DMS114 treated with DMSO at 0.1 percent for 48 hours (cell line): Measurements from ENCODE around the gene ZNF100.
A peak's percentile ranks its signal among the peaks of the same experiment; 100 is the strongest.
"Not testable (repeated sequence)": the region's sequence is repeated elsewhere in the genome, so short reads cannot be mapped to it uniquely, and the experiment has no call there.

Source experiments
- DNase-seq: peaks from one replicate; lab custom pipeline; 2025; ENCODE audit not compliant: unreplicated experiment; lab: John Stamatoyannopoulos, UW

The ZNF100 gene

DNA sequence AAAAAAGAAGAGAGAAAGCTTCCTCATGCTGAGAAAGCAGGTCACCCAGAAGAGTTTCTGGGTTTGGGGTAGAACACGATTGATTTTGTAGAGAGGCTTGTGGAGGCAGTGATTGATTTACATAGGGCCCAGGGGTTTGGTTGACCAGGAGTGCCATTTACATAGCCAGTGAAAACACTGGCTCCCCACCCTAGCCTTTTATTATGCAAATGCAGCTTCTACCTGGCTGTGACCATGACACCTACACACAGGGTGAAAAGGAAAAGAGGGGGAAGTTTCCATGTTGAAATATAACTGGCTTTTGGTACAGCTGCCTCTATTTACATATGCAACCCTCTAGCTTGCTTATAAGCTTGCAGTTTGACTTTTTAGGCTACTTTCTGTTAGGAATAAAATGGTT is 62.0 kb downstream of the ZNF100 start:
- DNase-seq, result no peak

DNA sequence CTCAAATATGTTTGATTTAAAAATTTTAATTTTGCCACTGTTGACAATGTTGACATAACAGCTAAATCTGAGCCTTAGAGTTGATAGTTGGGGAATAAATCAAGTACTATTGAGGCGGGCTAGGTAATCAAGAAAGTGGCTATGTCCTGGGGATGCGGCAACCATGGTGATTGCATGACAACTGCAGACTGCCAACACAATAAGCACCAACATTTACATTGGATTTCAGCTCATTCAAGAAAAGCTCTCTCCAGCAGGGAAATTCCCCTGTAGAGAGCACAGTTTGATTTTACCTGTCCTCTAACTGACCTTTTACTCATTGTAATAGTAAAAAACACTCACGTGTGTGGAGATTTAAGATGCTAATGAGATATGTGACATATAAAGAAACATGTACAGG is 63.1 kb downstream of the ZNF100 start:
- no peak for DNase-seq

DNA sequence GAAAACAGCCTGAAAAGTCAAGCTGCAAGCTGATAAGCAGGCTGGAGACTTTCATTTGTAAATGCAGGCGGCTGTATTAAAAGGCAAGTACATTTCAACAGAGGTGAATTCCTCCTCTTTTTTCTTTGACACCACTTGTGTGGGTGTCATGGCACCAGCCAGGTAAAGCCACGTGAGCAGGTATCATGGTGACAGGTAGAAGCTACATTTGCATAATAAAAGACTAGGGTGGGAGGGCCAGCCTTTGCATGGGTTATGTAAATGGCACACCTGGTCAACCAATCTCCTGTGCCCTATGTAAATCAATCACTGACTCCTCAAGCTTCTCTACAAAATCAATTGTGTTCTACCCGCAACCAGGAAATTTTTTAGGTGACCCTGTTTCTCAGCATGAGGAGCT is 68.2 kb downstream of the ZNF100 start:
- no peak for DNase-seq

DNA sequence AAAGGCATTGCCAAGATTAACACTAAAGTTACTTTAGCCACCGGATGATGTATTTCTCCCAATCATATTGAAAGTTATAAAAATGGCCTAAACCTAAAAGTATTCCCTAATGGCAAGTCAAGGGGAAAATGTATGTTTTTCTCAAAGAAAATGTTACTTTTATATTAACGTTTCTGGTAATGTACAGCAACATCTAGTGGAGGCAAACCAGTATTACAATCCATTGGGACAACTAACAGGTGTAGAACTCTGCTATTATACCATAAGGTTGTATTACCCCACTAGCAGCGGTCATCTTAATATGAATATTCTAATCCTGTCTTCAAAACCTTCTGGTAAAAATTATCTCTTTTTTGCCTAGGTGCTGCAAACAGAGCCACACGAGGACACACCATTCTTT is 69.2 kb downstream of the ZNF100 start:
- peak; percentile 10 for DNase-seq

DNA sequence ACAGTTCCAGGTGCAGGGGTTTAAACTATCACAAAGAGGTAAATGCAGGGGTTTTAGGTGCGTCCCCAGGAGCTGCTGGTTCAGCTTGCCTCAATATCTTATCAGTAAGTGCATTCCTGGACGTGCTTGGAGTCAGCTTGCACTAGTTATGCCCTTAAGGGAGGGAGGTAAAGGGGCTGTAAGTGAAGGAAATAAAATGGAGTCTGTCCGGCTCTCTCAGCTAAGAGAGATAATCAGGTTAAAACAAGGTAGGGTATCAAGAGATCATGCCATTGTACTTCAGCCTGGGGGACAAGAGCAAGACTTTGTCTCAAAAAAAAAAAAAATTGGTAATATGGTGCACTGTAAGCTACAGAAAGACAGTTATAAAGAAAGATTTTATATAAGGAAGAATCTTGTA is 69.7 kb downstream of the ZNF100 start:
- DNase-seq, result no peak

DNA sequence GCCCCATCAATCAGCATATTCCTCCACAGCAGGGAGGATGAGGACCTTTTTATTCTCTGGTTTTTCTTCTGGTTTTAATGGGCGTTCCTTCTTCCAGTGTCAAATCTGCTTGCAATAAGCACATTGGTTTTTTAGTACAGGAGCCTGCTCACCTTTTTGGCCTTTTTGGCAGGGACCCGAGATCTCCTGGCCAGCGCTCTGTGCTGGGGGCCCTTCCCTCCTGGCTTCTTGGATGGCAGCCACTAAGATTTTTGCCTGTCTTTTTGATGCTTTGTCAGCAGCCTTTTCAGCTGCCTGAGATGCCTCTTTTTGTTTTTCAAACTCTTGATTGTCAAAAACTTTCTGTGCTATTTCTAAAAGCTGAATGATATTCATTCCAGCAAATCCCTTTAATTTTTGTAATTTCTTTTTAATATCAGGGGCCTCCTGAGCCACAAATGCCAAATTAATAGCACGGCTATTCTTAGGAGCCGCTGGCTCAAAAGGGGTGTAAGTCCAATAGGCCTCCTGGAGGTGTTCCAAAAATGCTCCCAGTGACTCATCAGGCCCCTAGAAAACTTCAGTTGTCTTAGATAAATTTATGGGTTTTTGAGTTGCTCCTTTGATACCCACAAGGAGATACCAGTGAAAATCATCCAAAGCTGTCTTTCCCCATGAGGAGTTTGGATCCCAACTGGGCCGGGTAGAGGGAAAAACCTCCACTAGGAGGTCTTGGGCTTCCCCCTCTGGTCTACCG is 73.0 kb downstream of the ZNF100 start:
- DNase-seq, result no peak

DNA sequence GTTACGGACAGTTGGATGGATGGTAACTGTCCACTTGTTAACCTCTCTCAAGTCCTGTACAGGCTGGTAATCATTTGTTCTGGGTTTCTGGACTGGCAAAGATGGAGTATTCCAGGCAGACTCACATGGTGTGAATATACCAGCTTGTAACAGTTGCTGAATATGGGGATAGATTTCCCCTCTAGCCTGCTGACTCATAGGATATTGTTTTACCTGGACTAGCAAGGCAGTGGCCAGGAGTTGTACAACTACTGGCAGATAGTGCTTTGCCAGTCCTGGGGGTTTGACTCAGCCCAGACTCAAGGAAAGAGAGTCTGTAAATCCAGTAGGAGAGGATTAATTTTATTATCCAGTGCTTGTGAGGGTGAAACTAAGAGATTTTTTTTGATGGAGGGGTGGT is 74.0 kb downstream of the ZNF100 start:
- no peak for DNase-seq

DNA sequence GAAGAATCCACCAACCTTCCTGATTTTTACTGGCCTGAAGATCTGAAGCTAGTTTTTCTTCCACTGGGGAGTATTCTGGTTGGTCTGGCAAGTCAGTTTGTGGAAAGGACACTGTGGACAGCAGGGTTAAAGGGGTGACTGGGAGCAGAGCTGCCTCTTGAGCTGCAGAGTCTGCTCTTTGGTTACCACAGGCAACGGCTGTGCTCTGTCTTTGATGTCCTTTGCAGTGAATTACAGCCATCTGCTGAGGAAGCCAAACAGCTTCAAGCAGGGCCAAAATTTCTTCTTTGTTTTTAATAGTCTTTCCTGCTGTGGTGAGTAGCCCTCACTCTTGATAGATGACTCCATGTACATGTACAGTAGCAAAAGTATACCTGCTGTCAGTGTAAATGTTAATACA is 75.7 kb downstream of the ZNF100 start:
- no peak for DNase-seq

DNA sequence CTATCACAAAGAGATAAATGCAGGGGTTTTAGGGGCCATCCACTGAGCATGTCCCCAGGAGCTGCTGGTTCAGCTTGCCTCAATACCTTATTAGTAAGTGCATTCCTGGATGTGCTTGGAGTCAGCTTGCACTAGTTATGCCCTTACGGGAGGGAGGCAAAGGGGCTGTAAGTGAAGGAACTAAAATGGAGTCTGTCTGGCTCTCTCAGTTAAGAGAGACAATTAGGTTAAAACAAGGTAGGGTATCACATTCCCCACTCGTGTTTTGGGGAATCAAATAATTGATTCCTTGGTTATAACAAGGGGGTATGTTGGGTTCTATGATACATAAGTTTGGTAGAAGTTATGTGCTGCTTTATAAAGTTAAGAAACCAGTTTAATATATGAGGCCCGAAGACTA is 78.9 kb downstream of the ZNF100 start:
- DNase-seq, result no peak

DNA sequence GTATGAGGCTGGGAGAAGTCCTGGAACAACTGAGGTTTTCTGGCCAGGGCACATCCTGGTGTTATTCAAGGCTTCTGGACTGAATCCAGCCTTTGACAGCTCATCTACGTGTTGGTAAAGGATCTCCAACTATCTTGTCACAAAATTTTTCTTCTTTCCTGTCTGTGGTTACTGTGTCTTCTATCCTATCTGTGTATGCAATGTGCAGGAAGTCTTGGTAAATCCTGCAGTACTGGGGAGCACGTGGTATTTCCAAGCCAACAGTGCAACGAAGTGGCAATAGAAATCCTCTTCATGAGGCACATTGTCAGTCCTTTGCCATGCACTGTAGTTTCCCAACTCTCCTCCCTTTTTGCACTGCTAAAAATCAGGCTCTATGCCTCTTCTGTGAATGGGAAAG is 86.7 kb downstream of the ZNF100 start:
- DNase-seq, result no peak

DNA sequence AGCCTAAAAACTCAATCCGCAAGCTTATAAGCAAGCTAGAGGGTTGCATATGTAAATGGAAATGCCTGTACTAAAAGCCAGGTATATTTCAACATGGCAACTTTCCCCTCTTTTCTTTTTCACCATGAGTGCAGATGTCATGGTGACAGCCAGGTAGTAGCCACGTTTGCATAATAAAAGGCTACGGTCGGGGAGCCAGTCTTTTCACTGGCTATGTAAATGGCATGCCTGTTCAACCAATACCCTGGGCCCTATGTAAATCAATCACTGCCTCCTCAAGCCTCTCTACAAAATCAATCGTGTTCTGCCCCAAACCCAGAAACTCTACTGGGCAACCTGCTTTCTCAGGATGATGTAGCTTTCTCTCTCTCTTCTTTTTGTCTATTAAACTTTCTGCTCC is 87.4 kb downstream of the ZNF100 start:
- DNase-seq, result no peak

DNA sequence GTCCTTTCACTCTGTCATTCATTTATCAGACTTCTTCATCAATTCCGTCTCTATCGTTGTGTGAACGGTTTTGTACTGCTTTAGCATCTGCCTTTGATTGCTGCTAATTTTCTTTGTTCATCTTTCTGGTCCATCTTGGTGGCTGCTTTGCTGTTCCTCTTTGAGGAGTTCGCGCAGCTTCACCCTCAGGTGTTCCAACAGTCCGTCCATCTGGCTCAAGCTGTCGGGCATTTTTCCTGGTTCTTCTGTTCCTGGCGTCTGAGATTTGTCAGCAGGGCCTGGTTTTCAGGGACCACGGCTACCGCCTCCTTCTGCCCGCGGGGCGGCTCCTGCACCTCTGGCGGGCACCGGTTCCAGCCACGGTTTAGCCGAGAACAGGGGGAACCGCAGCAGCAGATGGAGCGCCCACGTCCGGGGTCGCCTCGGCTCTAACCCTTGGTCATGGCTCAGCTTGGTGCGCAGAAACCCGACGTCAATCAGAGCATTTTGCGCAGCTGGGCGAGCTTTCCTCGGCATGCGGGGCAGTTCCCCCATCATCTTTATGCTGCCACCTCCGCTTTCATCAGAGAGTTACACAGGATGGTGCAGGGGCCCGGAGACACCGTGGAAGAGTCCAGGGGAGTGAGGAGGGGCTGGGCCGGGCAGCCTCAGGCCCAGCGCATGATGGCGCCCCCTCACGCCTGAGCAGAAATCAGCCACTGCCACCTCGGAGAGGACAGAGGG is 89.5 kb downstream of the ZNF100 start:
- DNase-seq, result no peak

DNA sequence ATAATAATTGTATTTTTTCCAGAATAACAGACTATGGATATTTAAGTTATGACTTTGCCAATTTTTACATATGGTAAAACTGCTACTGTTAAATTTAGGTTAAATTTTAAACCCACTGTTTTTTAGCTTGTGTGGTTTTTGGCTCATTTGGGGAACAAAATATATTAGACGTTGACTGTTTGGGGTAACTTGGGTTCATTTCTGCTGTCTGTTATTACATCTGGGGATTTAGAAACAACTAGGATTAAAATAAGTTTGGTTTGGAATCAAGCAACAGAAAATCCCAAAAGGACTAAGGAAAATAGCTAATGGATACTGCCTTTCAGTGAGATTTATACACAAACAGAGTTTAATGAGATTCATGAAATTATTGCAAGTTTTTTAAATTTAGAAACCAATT is 92.9 kb downstream of the ZNF100 start:
- DNase-seq, result no peak

DNA sequence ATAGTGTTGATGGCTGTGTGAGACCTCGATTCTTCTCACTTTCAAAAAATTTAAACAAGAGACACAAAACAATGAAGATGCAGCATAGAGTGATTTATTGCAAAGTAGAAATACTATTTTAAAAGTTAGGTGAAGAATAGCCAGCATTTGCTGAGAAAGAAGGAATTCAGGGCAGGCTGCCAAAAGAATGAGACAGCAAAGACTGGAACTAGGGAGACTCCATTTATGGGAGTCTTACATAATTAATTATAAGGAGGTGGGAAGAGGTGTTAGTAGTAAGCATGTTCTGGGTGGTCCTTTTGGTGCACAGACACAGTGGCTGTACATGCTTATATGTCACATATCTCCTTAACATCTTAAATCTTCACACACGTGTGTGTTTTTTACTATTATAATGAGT is 93.9 kb downstream of the ZNF100 start:
- DNase-seq, result not testable (repeated sequence)
